ENCODE data around the gene ATG4B. TPM values are rescaled to one million over a fixed set of nuclear protein-coding genes. Genes with fewer than 3 reads are reported as not detected.

The ATG4B gene
- total RNA-seq, 3 donors from 2014 or later, result 87.9 to 154 (median 94.6) TPM

GRCh38 chr2:241654551-241654950 lies 17.1 kb downstream of the ATG4B start:
- intact Hi-C loops (cut with DNase I, micrococcal nuclease), result no loop called here
- no peak for TF ChIP-seq CTCF (IDR thresholded peaks at IDR 0.05)
- no peak for DNase-seq
- H3K4me3 ChIP-seq, result no peak overlapping the region
- peaks cover 3% of the 10 kb centered on the region for H3K36me3 ChIP-seq (ENCODE audit: low read depth)
- no peaks in the 10 kb centered on the region for H3K4me1 ChIP-seq (ENCODE audit: low read depth)
- no peaks in the 10 kb centered on the region for H3K9me3 ChIP-seq
- ATAC-seq, result no peak

GRCh38 chr2:241655516-241656189 lies 18.2 kb downstream of the ATG4B start:
- peaks cover 3% of the 10 kb centered on the region for H3K36me3 ChIP-seq (ENCODE audit: low read depth)
- no peak overlapping the region for H3K4me3 ChIP-seq
- no peak for TF ChIP-seq CTCF (IDR thresholded peaks at IDR 0.05)
- H3K4me1 ChIP-seq (ENCODE audit: low read depth), result no peaks in the 10 kb centered on the region
- intact Hi-C loops (cut with DNase I, micrococcal nuclease), result no loop called here
- DNase-seq (no peak), ATAC-seq (no peak)
- no peaks in the 10 kb centered on the region for H3K9me3 ChIP-seq

- Histone ChIP-seq H3K4me1 (ENCODE audit: low read depth) (no peaks in the 10 kb centered on the region), H3K9me3 (no peaks in the 10 kb centered on the region), H3K4me3 (no peak overlapping the region), H3K36me3 (ENCODE audit: low read depth) (peaks cover 3% of the 10 kb centered on the region)
- no peak for TF ChIP-seq CTCF (IDR thresholded peaks at IDR 0.05)
- DNase-seq (no peak), ATAC-seq (no peak)
- intact Hi-C loops (cut with DNase I, micrococcal nuclease), result no loop called here
Observed at GRCh38 chr2:241656190-241656741, 18.8 kb downstream of the ATG4B start.

GRCh38 chr2:241657786-241658254 lies 20.3 kb downstream of the ATG4B start:
- H3K4me3 ChIP-seq, result no peak overlapping the region
- ATAC-seq, result no peak
- intact Hi-C loops (cut with DNase I, micrococcal nuclease), result no loop called here
- no peaks in the 10 kb centered on the region for H3K9me3 ChIP-seq
- H3K36me3 ChIP-seq (ENCODE audit: low read depth), result peaks cover 3% of the 10 kb centered on the region
- no peak for TF ChIP-seq CTCF (IDR thresholded peaks at IDR 0.05)
- DNase-seq, result no peak
- no peaks in the 10 kb centered on the region for H3K4me1 ChIP-seq (ENCODE audit: low read depth)

- H3K4me1 ChIP-seq (ENCODE audit: low read depth), result no peaks in the 10 kb centered on the region
- H3K36me3 ChIP-seq (ENCODE audit: low read depth), result peaks cover 3% of the 10 kb centered on the region
- no peak for DNase-seq
- TF ChIP-seq CTCF (IDR thresholded peaks at IDR 0.05), result no peak
- ATAC-seq, result no peak
- H3K4me3 ChIP-seq, result no peak overlapping the region
- intact Hi-C loops (cut with DNase I, micrococcal nuclease), result no loop called here
- no peaks in the 10 kb centered on the region for H3K9me3 ChIP-seq
Observed at GRCh38 chr2:241658296-241658695, 20.8 kb downstream of the ATG4B start.
